Right forelimb (tissue), 1 donor: ENCODE measurements around the gene ZNF536.

Experiments used
- DNase-seq: peaks from one replicate; pipeline ENCODE4 v3.0.0-alpha.2; 2018

ZNF536 gene

DNA sequence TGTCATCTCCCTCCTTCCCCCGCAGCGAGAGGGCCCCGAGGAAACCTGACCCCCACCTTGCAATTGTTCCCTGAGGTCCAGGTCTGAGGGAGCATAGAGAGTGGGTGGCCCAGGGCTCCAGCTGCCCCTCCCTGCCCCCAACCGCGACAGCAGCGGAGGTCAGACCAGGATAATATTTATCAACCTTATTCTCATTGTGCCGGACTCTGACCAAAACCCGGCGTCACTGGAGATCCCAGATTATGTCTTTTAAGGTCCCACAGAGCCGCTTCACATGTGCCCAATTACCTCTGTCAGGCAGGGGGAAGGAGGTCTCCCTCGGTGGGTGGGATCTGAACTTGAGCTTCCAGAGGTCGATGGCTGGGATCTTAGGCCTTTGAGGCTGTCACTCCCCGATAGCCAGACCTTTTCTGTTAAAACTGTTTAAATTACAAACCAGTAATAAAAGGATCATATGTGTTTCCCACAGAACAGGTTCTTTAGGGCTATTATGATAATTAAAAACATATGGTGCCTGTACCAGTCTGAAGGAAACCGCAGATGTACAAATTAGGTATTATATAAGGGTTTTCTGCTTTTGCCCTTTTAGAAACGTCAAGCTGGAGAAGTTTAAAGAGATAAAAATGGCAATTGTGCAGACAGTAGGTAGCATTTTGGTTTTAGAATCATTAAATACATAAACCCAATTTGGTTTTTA lies 195.5 kb downstream of the ZNF536 start:
- no peak for DNase-seq

DNA sequence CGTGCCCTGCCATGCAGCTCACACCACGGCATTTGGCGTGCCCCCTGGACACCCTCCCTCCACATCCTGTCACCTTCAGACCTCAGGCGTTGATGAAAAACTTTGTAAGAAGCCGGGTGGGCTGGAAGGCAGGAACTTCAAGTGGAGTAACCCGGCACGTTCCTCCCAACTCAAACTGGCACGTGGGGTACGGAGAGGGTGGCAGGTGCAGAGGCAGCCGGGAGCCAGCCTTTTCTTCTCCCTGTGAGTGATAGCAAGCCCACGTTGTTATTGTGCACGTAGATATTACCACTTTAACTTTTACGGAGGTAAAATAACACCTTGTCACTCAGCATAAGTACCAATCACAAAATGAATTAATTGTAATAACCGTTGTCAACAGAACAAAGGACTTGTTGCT lies 198.0 kb downstream of the ZNF536 start:
- DNase-seq = no peak

DNA sequence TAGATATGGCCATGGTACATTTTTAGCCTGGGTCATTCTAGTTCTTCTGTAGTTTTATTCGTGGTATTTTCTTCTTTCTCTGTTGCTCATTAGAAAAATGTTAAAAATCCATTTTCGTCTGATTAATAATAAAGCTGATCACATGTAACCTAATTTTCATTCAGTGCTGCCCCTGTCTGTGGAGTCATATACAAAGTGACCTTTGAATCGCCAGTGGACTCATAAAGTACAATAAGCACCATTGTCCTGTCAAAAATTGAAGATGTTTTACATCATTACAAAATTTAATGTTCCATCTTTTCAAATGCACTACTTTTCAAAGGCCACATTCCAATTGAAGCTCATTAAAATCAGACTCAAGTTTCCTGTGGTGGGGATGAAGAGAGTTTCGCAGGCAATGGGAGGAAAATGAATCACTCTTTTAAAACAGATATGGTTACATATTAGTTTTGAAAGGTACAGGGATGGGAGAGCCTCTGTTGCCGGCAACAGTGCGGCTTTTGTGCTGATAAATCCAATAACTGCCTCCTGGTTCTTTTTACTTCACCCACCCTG lies 205.4 kb downstream of the ZNF536 start:
- no peak for DNase-seq

DNA sequence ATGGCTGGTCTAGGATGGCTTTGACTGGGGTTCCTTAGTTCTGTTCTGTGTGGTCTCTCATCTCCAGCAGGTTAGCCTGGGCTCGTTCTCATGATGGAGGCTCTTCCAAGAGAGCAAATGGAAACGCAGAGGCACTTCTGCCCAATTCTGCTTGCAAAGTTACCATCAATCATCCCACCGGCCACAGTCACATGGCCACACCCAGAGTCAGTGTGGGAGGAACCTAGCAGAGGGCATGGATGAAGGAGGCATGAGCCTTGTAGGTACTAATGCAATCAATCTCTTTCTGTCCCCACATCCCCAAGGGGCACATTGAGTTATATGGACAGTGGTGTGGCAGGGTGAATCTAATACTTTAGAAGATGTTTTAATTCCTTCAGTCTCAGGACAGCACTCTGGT lies 207.2 kb downstream of the ZNF536 start:
- DNase-seq = no peak

DNA sequence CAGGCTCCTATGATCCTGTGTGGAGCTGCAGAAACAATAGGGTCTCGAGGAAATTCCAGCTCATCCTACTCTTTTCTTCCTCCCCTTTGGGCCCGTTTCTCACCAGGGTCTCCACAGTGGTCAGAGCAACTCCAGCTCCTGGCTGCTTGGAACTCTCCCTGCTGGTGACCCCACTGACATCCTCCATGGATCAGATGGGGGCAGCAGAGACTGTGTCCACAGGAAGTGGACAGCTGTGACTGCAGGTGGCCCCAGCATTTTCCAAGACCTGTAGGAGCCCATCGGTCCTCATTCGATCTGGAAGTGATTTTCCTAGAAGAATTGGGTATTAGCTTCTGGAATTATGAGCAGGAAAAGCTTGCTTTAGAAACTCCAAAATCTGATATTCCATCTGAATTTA lies 208.5 kb downstream of the ZNF536 start:
- DNase-seq = no peak

GRCh38 chr19:30584090-30584489 lies 211.9 kb downstream of the ZNF536 start:
- DNase-seq = no peak

- no peak for DNase-seq
Measured at GRCh38 chr19:30587869-30588268, 215.7 kb downstream of the ZNF536 start.

DNA sequence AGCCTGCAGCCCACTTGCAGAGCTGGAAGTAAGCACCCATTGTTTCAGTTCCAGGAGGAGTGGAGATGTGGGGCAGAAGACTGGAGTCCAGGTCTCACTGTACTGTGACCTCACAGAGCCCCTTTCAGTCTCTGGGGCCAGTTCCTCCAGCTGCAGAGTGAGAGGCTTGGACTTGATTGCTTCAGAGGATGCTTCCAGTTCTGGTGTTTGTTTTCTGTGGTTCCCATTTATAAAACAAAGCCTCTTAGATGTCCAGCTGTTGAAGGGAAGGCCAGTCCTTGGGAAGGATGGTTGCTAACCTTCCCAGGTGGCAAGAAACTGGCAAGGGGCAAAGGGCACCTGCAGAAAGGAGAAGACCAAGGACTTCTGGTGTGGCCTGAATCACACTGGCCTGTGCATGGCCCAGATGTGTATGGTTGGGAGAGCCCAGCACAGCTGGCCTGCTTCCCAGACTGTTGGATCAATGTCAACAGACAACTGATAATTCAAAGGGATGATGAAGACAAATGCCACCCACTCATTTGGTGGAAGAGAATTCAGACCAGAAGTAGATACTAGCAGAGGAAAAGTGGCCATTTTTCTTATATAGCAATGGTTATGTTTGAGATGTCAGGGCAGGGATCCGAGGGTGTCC lies 218.5 kb downstream of the ZNF536 start:
- DNase-seq = no peak

DNA sequence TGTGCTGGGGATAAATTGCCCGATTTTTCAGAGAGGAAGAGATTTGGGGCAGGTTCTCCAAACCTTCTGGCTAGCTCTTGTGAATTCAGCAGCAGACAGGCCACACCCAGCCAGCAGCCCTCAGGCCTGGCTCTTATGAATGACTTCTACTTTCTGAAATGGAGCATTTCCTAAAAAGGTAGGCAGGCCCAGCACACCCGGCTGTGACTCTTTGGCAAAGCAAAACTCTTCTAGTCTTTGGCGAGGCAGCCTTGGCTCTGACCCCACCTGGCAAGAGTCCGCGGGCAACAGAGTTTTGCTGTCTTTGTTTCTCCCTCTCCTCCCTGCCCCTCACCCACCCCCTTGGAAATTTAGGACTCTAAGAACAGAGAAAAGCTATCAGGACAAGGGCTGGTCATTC lies 221.2 kb downstream of the ZNF536 start:
- DNase-seq = no peak

GRCh38 chr19:30593975-30594745 lies 222.0 kb downstream of the ZNF536 start:
- DNase-seq = no peak

DNA sequence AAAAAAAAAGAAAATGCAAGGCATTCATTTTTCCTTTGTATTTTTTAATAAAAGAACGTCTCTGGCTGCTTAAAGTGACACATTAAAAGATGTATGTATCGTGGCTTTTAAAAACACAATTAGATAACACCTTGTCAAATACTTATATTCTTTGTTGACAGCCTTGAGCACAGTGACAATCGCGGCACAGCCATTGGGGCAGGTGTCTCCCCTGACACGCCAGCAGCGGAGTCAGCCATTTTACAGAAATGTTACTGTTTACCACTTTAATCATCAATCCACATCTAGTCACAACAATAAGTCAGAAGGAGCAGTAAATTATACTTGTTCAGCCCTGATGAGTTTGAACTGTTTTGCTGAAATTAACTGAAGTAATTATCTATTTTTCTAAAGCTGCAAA lies 224.1 kb downstream of the ZNF536 start:
- no peak for DNase-seq

GRCh38 chr19:30596813-30597399 lies 224.7 kb downstream of the ZNF536 start:
- DNase-seq = no peak

- no peak for DNase-seq
Measured at GRCh38 chr19:30598688-30599087, 226.5 kb downstream of the ZNF536 start.

GRCh38 chr19:30602661-30603350 lies 230.6 kb downstream of the ZNF536 start:
- no peak for DNase-seq

- DNase-seq = no peak
Measured at GRCh38 chr19:30604657-30605056, 232.5 kb downstream of the ZNF536 start.

DNA sequence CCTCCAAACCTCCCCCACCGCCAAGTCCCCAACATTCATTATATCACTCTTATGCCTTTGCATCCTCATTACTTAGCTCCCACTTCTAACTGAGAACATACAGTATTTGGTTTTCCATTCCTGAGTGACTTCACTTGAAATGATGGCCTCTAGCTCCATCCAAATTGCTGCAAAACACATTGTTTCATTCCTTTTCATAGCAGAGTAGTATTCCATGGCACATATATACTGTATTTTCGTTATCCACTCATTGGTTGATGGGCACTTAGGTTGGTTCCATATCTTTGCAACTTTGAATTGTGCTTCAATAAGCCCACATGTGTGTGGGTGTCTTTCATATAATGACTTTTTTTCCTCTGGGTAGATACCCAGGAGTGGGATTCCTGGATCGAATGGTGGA lies 233.1 kb downstream of the ZNF536 start:
- no peak for DNase-seq

DNA sequence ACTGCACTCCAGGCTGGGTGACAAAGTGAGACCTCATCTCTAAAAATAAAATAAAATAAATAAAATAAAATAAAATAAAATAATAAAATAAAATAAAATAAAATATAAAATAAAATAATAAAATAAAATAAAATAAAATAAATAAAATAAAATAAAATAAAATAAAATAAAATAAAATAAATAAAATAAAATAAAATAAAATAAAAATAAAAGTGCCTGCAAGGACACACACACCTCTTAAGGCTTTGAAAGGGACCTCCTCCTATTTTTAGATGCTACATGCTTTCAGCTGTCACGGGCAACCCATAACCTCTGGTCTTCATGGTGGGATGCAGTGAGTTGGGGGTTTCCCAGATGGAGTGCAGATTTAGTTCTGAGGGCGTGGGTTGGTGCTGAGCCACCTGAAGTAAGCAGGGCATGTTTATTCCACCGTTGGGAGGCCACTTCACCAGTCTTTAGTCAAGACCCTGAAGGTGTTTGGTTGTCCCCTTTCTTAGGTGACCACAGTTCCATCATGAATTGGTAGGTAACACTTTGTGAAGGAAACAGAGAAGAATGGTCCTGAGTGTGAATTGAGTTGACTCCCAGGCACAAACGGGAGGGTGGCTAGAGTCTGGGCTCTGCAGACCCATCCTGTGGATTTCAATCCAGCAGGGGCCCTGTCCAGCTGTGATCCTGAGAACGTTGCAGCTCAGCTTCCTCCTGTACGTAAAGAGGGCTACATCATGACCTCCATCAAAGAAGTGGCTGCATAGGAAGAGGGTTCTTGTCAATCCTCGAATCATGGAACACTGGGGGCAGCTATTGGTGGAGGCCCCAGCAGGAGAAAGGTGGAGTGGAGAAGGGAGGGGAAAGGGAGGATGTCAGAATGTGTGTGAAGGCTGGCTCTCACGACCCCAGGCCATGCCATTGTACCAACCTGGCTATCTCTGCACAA lies 234.2 kb downstream of the ZNF536 start:
- no peak for DNase-seq
